GM10266 (cell line): ENCODE results near the gene HELZ2.
"Not testable (repeated sequence)": the region's sequence is repeated elsewhere in the genome, so short reads cannot be mapped to it uniquely, and the experiment has no call there.

Experiments
- DNase-seq: peaks from one replicate; pipeline ENCODE4 v3.0.0; 2012; ENCODE audit errors: extremely low spot score
- TF ChIP-seq, protein P1 (sequence below): IDR thresholded peaks from 2 replicates; pipeline ENCODE4 v1.5.1; 2012; ENCODE audit warnings: mild to moderate bottlenecking, low read depth; ENCODE audit not compliant: control insufficient read depth, insufficient read depth; ENCODE audit errors: missing control alignments

HELZ2 gene

GRCh38 chr20:63560856-63561609 is 13.0 kb downstream of the HELZ2 start:
- TF ChIP-seq, protein P1, sequence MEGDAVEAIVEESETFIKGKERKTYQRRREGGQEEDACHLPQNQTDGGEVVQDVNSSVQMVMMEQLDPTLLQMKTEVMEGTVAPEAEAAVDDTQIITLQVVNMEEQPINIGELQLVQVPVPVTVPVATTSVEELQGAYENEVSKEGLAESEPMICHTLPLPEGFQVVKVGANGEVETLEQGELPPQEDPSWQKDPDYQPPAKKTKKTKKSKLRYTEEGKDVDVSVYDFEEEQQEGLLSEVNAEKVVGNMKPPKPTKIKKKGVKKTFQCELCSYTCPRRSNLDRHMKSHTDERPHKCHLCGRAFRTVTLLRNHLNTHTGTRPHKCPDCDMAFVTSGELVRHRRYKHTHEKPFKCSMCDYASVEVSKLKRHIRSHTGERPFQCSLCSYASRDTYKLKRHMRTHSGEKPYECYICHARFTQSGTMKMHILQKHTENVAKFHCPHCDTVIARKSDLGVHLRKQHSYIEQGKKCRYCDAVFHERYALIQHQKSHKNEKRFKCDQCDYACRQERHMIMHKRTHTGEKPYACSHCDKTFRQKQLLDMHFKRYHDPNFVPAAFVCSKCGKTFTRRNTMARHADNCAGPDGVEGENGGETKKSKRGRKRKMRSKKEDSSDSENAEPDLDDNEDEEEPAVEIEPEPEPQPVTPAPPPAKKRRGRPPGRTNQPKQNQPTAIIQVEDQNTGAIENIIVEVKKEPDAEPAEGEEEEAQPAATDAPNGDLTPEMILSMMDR = no peak
- no peak for DNase-seq

GRCh38 chr20:63560333-63560805 is 13.7 kb downstream of the HELZ2 start:
- DNase-seq = no peak
- TF ChIP-seq, protein P1 = no peak

GRCh38 chr20:63559485-63560332 is 14.3 kb downstream of the HELZ2 start:
- DNase-seq = not testable (repeated sequence)

DNA sequence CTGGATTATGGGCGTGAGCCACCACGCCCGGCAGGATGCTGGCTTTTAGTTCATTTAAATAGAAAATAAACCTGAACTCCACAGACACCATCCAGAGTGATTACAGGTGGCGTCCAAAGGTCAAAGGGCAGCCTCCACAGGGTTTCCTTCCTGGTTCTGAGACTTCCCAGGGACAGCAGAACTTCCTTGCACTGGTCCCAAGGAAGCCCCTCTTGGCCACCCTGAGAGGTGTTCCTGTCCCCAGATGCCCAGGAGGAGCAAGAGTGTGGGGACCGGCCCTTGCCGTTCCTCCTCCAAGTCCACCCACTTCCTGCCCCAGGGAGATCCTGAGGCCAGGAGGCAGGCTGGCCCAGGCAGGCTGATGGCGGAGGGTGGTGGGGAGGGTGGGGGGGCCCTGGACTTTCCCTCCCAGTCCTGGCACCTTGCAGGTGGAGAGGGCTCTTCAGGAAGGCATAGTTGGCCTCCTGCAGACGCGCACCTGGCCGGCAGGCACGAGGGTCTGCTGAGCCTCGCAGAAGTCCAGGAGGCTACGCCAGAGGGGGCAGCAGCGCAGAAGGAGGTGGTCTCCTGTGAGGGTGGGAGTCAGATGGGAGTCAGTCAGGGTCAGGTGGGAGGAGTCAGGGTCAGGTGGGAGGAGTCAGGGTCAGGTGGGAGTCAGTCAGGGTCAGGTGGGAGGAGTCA is 15.1 kb downstream of the HELZ2 start:
- TF ChIP-seq, protein P1 = no peak
- DNase-seq = no peak

GRCh38 chr20:63557481-63557891 is 16.6 kb downstream of the HELZ2 start:
- TF ChIP-seq, protein P1 = no peak
- no peak for DNase-seq

DNA sequence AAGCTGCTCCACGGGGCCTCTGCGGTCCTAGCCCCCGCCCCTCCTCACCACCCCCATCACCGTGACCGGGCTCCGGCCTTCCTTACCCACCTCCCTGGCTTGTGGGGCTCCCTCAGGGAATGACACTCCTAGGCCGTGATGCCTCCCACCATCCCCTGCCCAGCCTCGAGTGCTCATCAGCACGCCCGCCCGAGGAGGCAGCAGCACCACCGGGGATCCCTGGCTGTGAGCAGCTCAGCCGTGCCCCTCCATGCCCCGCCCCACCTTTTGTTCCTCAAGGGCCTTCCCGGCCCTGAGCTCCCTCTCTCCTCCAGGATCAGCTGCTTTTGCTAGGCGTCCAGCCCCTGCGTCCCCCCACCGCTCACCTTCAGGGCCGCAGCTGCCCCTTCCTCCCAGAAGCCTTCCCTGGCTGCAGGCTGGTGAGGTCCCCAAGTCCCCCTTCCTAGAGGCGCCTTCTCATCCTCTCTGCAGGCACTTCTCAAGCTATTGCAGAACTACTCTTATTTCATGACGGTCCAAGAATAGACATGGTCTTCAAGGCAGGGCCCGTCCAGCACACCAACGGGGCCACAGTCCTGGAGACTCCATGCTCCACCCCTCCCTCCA is 17.1 kb downstream of the HELZ2 start:
- no peak for DNase-seq
- TF ChIP-seq, protein P1 = no peak
